Kidney epithelial cell (primary cell): Measurements from ENCODE around the gene FBXW11. TPM values are rescaled to one million over a fixed set of nuclear protein-coding genes. Genes with fewer than 3 reads are reported as not detected.

Source experiments
- DNase-seq: peaks from one replicate; pipeline ENCODE4 v3.0.0-alpha.2; 2010; ENCODE audit warnings: low read depth
- H3K27me3 ChIP-seq: 2 replicates; pipeline ENCODE4 v1.6.0; 2011; ENCODE audit warnings: low read length; ENCODE audit not compliant: control insufficient read depth, insufficient read depth
- H3K36me3 ChIP-seq: 2 replicates; pipeline ENCODE4 v1.5.1; 2011; ENCODE audit warnings: low read length; ENCODE audit not compliant: control insufficient read depth, insufficient read depth
- H3K4me3 ChIP-seq: 2 replicates; pipeline ENCODE4 v1.5.1; 2011; ENCODE audit warnings: low read depth, mild to moderate bottlenecking, control low read depth, low read length
- CTCF ChIP-seq: IDR thresholded peaks from 2 replicates; pipeline ENCODE4 v1.5.1; 2011; ENCODE audit warnings: mild to moderate bottlenecking, moderate library complexity, low read length, control low read depth, inconsistent platforms; ENCODE audit not compliant: insufficient read depth, poor library complexity, severe bottlenecking
- total RNA-seq: library from RNA; depleted of rRNA; stranded (reverse); fragments of >200 nt; gene quantifications from 2 replicates; pipeline ENCODE4 v1.2.3, GENCODE V29; 2015

FBXW11 gene
- total RNA-seq, 1 donor from 2014 or later, result 75.1 TPM

- no peaks in the 10 kb centered on the region for H3K27me3 ChIP-seq
- DNase-seq, result no peak
- H3K4me3 ChIP-seq, result no peak overlapping the region
- no peak for TF ChIP-seq CTCF
- H3K36me3 ChIP-seq, result no peaks in the 10 kb centered on the region
Observed at GRCh38 chr5:171840711-171841522, 165.5 kb downstream of the FBXW11 start.

GRCh38 chr5:171840066-171840465 is 166.4 kb downstream of the FBXW11 start:
- no peak overlapping the region for H3K4me3 ChIP-seq
- no peak for TF ChIP-seq CTCF
- no peaks in the 10 kb centered on the region for H3K36me3 ChIP-seq

GRCh38 chr5:171839112-171839511 is 167.3 kb downstream of the FBXW11 start:
- Histone ChIP-seq H3K4me3 (no peak overlapping the region), H3K27me3 (no peaks in the 10 kb centered on the region), H3K36me3 (no peaks in the 10 kb centered on the region)
- no peak for TF ChIP-seq CTCF
- no peak for DNase-seq

More at GRCh38 chr5:171840066-171840465, 166.4 kb downstream of the FBXW11 start:
- DNase-seq, result no peak
- no peaks in the 10 kb centered on the region for H3K27me3 ChIP-seq

GRCh38 chr5:171838066-171838465 is 168.4 kb downstream of the FBXW11 start:
- Histone ChIP-seq H3K36me3 (no peaks in the 10 kb centered on the region), H3K27me3 (no peaks in the 10 kb centered on the region), H3K4me3 (no peak overlapping the region)
- no peak for DNase-seq
- TF ChIP-seq CTCF, result no peak

GRCh38 chr5:171837522-171837921 is 168.9 kb downstream of the FBXW11 start:
- Histone ChIP-seq H3K27me3 (no peaks in the 10 kb centered on the region), H3K36me3 (no peaks in the 10 kb centered on the region), H3K4me3 (no peak overlapping the region)
- no peak for DNase-seq
- TF ChIP-seq CTCF, result no peak

- H3K36me3 ChIP-seq, result no peaks in the 10 kb centered on the region
- TF ChIP-seq CTCF, result no peak
- DNase-seq, result no peak
- no peaks in the 10 kb centered on the region for H3K27me3 ChIP-seq
- no peak overlapping the region for H3K4me3 ChIP-seq
Observed at GRCh38 chr5:171835066-171835465, 171.4 kb downstream of the FBXW11 start.
